ENCODE results near the gene LDLRAD3. TPM values are rescaled to one million over a fixed set of nuclear protein-coding genes. Genes with fewer than 3 reads are reported as not detected.
"Not testable (repeated sequence)": the region's sequence is repeated elsewhere in the genome, so short reads cannot be mapped to it uniquely, and the experiment has no call there.

Gene LDLRAD3
- total RNA-seq (10 to 100 TPM; 20.9 to 25.6 TPM), polyA plus RNA-seq (ENCODE audit: insufficient read length in 2 of 2) (10 to 100 TPM; 21.6 to 23.9 TPM)
- long read RNA-seq, donor 1, partial matches to known transcripts = 0 of 4 reads
- long read RNA-seq, donor 1, other reads (novel, unspliced or antisense) = 0 of 4 reads
- long read RNA-seq, donor 2 = 0 reads
- long read RNA-seq, donor 3, transcript LDLRAD3-201 (6 exons, 3,798 nt) = major isoform, 5 of 34 reads
- long read RNA-seq, donor 3, partial matches to known transcripts = 29 of 34 reads
- long read RNA-seq, donor 3, other reads (novel, unspliced or antisense) = 0 of 34 reads
- long read RNA-seq, donor 4, partial matches to known transcripts = 0 of 1 reads
- long read RNA-seq, donor 4, other reads (novel, unspliced or antisense) = 0 of 1 reads

GRCh38 chr11:35943713-35944502 is at the start of gene LDLRAD3:
LDLRAD3 (plus strand) TSS chr11:35944062; CDS start chr11:35944099, 37 bp downstream.
- H3K4me3 ChIP-seq (ENCODE audit: low read depth, low read length) = peak within 1 kb of the TSS; percentile 73
- peaks cover 18% of the 10 kb centered on the region for H3K4me1 ChIP-seq (ENCODE audit: control insufficient read depth, insufficient read depth, low read length)
- H3K27ac ChIP-seq (ENCODE audit: low read depth, low read length) = peak within 1 kb of the TSS; percentile 90
- under 1% methylated on average over 97 of the region's 97 CpGs for WGBS (ENCODE audit: insufficient coverage)
- H3K36me3 ChIP-seq (ENCODE audit: control insufficient read depth, insufficient read depth, low read length) = no peaks in the 10 kb centered on the region
- no peaks in the 10 kb centered on the region for H3K27me3 ChIP-seq (ENCODE audit: control insufficient read depth, insufficient read depth, low read length)
- DNase-seq (ENCODE audit: low read depth in 4 of 6, low spot score in 6 of 6) = peak in 5 of 6 donors; percentile 35 to 88 (median 53)
- no peaks in the 10 kb centered on the region for H3K9me3 ChIP-seq (ENCODE audit: control insufficient read depth, insufficient read depth, low read length)

- no peaks in the 10 kb centered on the region for H3K36me3 ChIP-seq (ENCODE audit: control insufficient read depth, insufficient read depth, low read length)
- no peaks in the 10 kb centered on the region for H3K9me3 ChIP-seq (ENCODE audit: control insufficient read depth, insufficient read depth, low read length)
- no peak overlapping the region for H3K4me3 ChIP-seq (ENCODE audit: low read depth, low read length)
- H3K27ac ChIP-seq (ENCODE audit: low read depth, low read length) = no peak overlapping the region
- WGBS (ENCODE audit: insufficient coverage) = 80% methylated on average over 2 of the region's 4 CpGs
- no peaks in the 10 kb centered on the region for H3K27me3 ChIP-seq (ENCODE audit: control insufficient read depth, insufficient read depth, low read length)
- no peaks in the 10 kb centered on the region for H3K4me1 ChIP-seq (ENCODE audit: control insufficient read depth, insufficient read depth, low read length)
- no peak for DNase-seq (ENCODE audit: low read depth in 4 of 6, low spot score in 6 of 6)
Observed at GRCh38 chr11:35897019-35897418, 46.8 kb upstream of the LDLRAD3 start.

GRCh38 chr11:35902961-35903360 is 40.9 kb upstream of the LDLRAD3 start:
- H3K36me3 ChIP-seq (ENCODE audit: control insufficient read depth, insufficient read depth, low read length) = no peaks in the 10 kb centered on the region
- DNase-seq (ENCODE audit: low read depth in 4 of 6, low spot score in 6 of 6) = no peak
- H3K27me3 ChIP-seq (ENCODE audit: control insufficient read depth, insufficient read depth, low read length) = no peaks in the 10 kb centered on the region
- no peaks in the 10 kb centered on the region for H3K4me1 ChIP-seq (ENCODE audit: control insufficient read depth, insufficient read depth, low read length)
- H3K4me3 ChIP-seq (ENCODE audit: low read depth, low read length) = no peak overlapping the region
- H3K27ac ChIP-seq (ENCODE audit: low read depth, low read length) = no peak overlapping the region
- peaks cover 12% of the 10 kb centered on the region for H3K9me3 ChIP-seq (ENCODE audit: control insufficient read depth, insufficient read depth, low read length)

GRCh38 chr11:35905646-35906276 is 38.1 kb upstream of the LDLRAD3 start:
- H3K36me3 ChIP-seq (ENCODE audit: control insufficient read depth, insufficient read depth, low read length) = no peaks in the 10 kb centered on the region
- DNase-seq (ENCODE audit: low read depth in 4 of 6, low spot score in 6 of 6) = peak in 2 of 6 donors; percentile 41 to 51
- no peak overlapping the region for H3K4me3 ChIP-seq (ENCODE audit: low read depth, low read length)
- H3K27ac ChIP-seq (ENCODE audit: low read depth, low read length) = peak overlapping the region; percentile 37
- WGBS (ENCODE audit: insufficient coverage) = 28% methylated on average over 2 of the region's 3 CpGs
- peaks cover 12% of the 10 kb centered on the region for H3K9me3 ChIP-seq (ENCODE audit: control insufficient read depth, insufficient read depth, low read length)
- no peaks in the 10 kb centered on the region for H3K27me3 ChIP-seq (ENCODE audit: control insufficient read depth, insufficient read depth, low read length)
- no peaks in the 10 kb centered on the region for H3K4me1 ChIP-seq (ENCODE audit: control insufficient read depth, insufficient read depth, low read length)

GRCh38 chr11:35906277-35906661 is 37.6 kb upstream of the LDLRAD3 start:
- H3K9me3 ChIP-seq (ENCODE audit: control insufficient read depth, insufficient read depth, low read length) = peaks cover 12% of the 10 kb centered on the region
- DNase-seq (ENCODE audit: low read depth in 4 of 6, low spot score in 6 of 6) = no peak
- no peak overlapping the region for H3K4me3 ChIP-seq (ENCODE audit: low read depth, low read length)
- H3K36me3 ChIP-seq (ENCODE audit: control insufficient read depth, insufficient read depth, low read length) = no peaks in the 10 kb centered on the region
- peak overlapping the region; percentile 37 for H3K27ac ChIP-seq (ENCODE audit: low read depth, low read length)
- WGBS (ENCODE audit: insufficient coverage) = 47% methylated on average over 2 of the region's 2 CpGs
- H3K27me3 ChIP-seq (ENCODE audit: control insufficient read depth, insufficient read depth, low read length) = no peaks in the 10 kb centered on the region
- no peaks in the 10 kb centered on the region for H3K4me1 ChIP-seq (ENCODE audit: control insufficient read depth, insufficient read depth, low read length)

- Histone ChIP-seq H3K4me3 (ENCODE audit: low read depth, low read length) (no peak overlapping the region), H3K27ac (ENCODE audit: low read depth, low read length) (no peak overlapping the region)
- no CpG with 5 or more reads among the region's 3 CpGs for WGBS (ENCODE audit: insufficient coverage)
Observed at GRCh38 chr11:35906681-35907080, 37.2 kb upstream of the LDLRAD3 start.

GRCh38 chr11:35907648-35908431 is 36.0 kb upstream of the LDLRAD3 start:
- no peaks in the 10 kb centered on the region for H3K27me3 ChIP-seq (ENCODE audit: control insufficient read depth, insufficient read depth, low read length)
- no peak overlapping the region for H3K27ac ChIP-seq (ENCODE audit: low read depth, low read length)
- DNase-seq (ENCODE audit: low read depth in 4 of 6, low spot score in 6 of 6) = no peak
- 67% methylated on average over 1 of the region's 4 CpGs for WGBS (ENCODE audit: insufficient coverage)
- no peak overlapping the region for H3K4me3 ChIP-seq (ENCODE audit: low read depth, low read length)
- H3K9me3 ChIP-seq (ENCODE audit: control insufficient read depth, insufficient read depth, low read length) = peaks cover 7% of the 10 kb centered on the region
- H3K4me1 ChIP-seq (ENCODE audit: control insufficient read depth, insufficient read depth, low read length) = no peaks in the 10 kb centered on the region
- no peaks in the 10 kb centered on the region for H3K36me3 ChIP-seq (ENCODE audit: control insufficient read depth, insufficient read depth, low read length)

More at GRCh38 chr11:35906681-35907080, 37.2 kb upstream of the LDLRAD3 start:
- H3K27me3 ChIP-seq (ENCODE audit: control insufficient read depth, insufficient read depth, low read length) = no peaks in the 10 kb centered on the region
- peaks cover 12% of the 10 kb centered on the region for H3K9me3 ChIP-seq (ENCODE audit: control insufficient read depth, insufficient read depth, low read length)
- H3K4me1 ChIP-seq (ENCODE audit: control insufficient read depth, insufficient read depth, low read length) = no peaks in the 10 kb centered on the region
- no peak for DNase-seq (ENCODE audit: low read depth in 4 of 6, low spot score in 6 of 6)
- H3K36me3 ChIP-seq (ENCODE audit: control insufficient read depth, insufficient read depth, low read length) = no peaks in the 10 kb centered on the region

- no CpG with 5 or more reads among the region's 5 CpGs for WGBS (ENCODE audit: insufficient coverage)
- H3K4me1 ChIP-seq (ENCODE audit: control insufficient read depth, insufficient read depth, low read length); DNase-seq (ENCODE audit: low read depth in 4 of 6, low spot score in 6 of 6); H3K4me3 ChIP-seq (ENCODE audit: low read depth, low read length); H3K27me3 ChIP-seq (ENCODE audit: control insufficient read depth, insufficient read depth, low read length); H3K36me3 ChIP-seq (ENCODE audit: control insufficient read depth, insufficient read depth, low read length); H3K9me3 ChIP-seq (ENCODE audit: control insufficient read depth, insufficient read depth, low read length); H3K27ac ChIP-seq (ENCODE audit: low read depth, low read length): not testable (repeated sequence)
Observed at GRCh38 chr11:35908432-35908771, 35.5 kb upstream of the LDLRAD3 start.

Data from spinal cord (tissue), 10 donors.